ENCODE measurements around the gene PARN.
"Not testable (repeated sequence)": the region's sequence is repeated elsewhere in the genome, so short reads cannot be mapped to it uniquely, and the experiment has no call there.

PARN gene

DNA sequence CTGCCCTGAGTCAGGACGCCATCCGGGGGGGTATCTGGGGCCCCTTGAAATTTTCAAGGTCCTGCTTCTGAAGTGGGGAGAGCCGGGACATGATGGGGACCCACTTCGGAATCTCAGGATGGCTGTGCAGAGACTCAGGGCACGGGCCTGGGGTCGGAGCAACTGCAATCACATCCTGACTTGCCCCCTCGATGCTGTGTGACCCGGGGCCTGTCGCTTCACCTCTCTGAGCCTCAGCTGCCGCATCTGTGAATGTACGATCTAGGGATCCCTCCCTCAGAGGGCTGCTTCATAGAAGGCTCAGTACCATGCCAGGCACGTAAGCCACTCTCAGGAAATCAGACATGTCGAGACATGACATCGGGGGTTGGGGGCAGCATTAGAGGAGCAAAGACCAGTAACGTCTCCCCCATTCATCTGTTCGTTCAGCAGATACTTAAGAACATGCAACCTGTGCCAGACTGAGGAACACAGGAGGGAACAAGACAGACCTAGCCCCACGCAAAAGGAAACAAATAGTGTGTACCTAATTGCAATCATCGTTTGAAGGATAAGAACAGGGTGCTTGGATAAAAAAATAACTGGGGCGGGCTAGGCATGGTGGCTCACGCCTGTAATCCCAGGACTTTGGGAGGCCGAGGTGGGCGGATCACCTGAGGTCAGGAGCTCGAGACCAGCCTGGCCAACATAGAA, 229.6 kb downstream of the PARN start:
- TF ChIP-seq, protein P1, sequence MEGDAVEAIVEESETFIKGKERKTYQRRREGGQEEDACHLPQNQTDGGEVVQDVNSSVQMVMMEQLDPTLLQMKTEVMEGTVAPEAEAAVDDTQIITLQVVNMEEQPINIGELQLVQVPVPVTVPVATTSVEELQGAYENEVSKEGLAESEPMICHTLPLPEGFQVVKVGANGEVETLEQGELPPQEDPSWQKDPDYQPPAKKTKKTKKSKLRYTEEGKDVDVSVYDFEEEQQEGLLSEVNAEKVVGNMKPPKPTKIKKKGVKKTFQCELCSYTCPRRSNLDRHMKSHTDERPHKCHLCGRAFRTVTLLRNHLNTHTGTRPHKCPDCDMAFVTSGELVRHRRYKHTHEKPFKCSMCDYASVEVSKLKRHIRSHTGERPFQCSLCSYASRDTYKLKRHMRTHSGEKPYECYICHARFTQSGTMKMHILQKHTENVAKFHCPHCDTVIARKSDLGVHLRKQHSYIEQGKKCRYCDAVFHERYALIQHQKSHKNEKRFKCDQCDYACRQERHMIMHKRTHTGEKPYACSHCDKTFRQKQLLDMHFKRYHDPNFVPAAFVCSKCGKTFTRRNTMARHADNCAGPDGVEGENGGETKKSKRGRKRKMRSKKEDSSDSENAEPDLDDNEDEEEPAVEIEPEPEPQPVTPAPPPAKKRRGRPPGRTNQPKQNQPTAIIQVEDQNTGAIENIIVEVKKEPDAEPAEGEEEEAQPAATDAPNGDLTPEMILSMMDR (IDR thresholded peaks at IDR 0.05), result no peak
- no peak overlapping the region for H3K27ac ChIP-seq
- H3K4me1 ChIP-seq (ENCODE audit: control insufficient read depth in 1 of 2, insufficient read depth in 1 of 2, low read depth in 1 of 2, low read length in 1 of 2), result no peaks in the 10 kb centered on the region
- H3K36me3 ChIP-seq, result no peaks in the 10 kb centered on the region
- H3K4me3 ChIP-seq (ENCODE audit: low read depth in 1 of 2, low read length in 1 of 2), result no peak overlapping the region
- H3K9me3 ChIP-seq, result no peaks in the 10 kb centered on the region
- H3K27me3 ChIP-seq, result no peaks in the 10 kb centered on the region

GRCh38 chr16:14399378-14400284, 230.4 kb downstream of the PARN start:
- no peaks in the 10 kb centered on the region for H3K9me3 ChIP-seq
- no peaks in the 10 kb centered on the region for H3K36me3 ChIP-seq
- H3K4me3 ChIP-seq (ENCODE audit: low read depth in 1 of 2, low read length in 1 of 2), result no peak overlapping the region
- no peak overlapping the region for H3K27ac ChIP-seq
- no peaks in the 10 kb centered on the region for H3K4me1 ChIP-seq (ENCODE audit: control insufficient read depth in 1 of 2, insufficient read depth in 1 of 2, low read depth in 1 of 2, low read length in 1 of 2)
- TF ChIP-seq, protein P1 (IDR thresholded peaks at IDR 0.05), result no peak
- H3K27me3 ChIP-seq, result no peaks in the 10 kb centered on the region

DNA sequence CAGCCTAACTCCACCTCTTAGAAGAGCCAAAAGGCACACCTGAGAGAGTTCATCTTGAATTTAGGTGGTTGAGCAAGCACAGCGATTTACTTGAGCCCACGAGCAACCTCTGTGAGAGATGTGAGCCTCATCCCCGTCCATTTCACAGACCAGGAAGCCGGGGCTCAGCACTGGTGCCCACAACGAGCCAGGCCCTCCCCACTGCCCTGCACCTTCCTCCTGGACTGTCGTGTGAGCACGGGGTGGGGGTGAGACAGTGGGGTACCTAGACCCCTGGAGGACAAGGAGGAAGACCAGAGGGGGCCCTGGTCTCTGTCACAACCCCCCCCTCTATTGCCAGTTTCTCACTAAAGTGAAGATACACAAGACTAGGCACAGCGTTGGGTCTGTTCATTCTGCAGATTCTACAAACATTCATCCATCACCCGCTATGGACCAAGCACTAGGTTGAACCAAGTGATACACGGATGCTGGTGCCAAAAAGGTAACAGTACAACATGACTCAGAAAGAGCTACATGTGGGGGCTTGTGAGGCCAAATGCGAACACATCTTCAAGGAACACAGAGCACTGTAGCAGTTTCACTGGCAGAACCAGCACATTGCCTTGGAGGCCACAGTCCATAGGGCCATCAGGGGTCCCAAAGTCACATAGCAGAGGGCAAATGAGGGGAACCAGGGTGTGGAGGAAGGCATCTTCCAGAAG, 231.9 kb downstream of the PARN start:
- Histone ChIP-seq H3K27ac (no peak overlapping the region), H3K36me3 (no peaks in the 10 kb centered on the region)
- TF ChIP-seq, protein P1 (IDR thresholded peaks at IDR 0.05), result no peak

DNA sequence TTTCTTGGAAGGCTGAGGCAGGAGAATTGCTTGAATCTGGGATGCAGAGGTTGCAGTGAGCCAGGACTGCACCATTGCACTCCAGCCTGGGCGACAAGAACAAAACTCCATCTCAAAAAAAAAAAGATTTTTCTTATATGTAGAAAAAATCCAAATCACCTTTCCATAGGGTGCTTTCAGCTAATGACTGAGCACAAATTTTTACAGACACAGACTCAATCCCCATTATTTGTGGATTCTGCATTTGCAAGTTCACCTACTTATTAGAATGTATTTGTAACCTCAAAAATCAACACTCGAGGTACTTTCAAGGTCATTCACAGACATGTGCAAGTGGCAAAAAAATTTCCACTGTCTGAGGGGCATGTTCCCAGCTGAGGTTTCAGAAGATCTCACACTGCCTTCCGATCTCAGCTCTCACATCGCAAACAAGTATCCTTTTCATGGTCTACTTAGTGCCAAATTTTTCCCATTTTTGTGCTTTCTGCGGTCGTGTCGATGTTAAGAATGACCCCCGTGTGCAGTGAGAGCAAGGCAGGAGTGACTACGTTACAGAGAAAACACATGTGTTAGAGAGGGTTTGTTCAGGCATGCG, 234.3 kb downstream of the PARN start:
- H3K27me3 ChIP-seq; H3K9me3 ChIP-seq; H3K27ac ChIP-seq; H3K36me3 ChIP-seq; H3K4me1 ChIP-seq (ENCODE audit: control insufficient read depth in 1 of 2, insufficient read depth in 1 of 2, low read depth in 1 of 2, low read length in 1 of 2); H3K4me3 ChIP-seq (ENCODE audit: low read depth in 1 of 2, low read length in 1 of 2): not testable (repeated sequence)

More for the DNA sequence above, 231.9 kb downstream of the PARN start:
- no peaks in the 10 kb centered on the region for H3K4me1 ChIP-seq (ENCODE audit: control insufficient read depth in 1 of 2, insufficient read depth in 1 of 2, low read depth in 1 of 2, low read length in 1 of 2)
- no peaks in the 10 kb centered on the region for H3K27me3 ChIP-seq
- H3K4me3 ChIP-seq (ENCODE audit: low read depth in 1 of 2, low read length in 1 of 2), result no peak overlapping the region
- H3K9me3 ChIP-seq, result no peaks in the 10 kb centered on the region

DNA sequence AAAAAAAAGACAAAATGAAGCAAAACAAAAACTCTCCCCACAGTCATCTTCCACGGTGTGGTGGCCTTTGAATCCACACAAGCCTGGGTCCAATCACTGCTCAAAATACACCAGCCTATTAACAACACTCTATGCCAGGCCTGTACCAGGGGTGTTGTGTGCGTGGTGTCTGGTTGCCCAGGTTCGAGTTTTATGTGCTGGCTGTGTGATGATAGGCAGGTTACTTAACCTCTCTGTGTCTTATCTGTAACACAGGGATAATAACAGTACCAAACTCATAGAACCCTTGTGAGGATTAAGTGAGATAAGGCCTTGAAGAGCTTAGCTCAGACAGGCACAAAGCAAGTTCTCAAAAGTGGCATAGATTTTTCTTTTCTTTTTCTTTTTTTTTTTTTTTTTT, 235.2 kb downstream of the PARN start:
- Histone ChIP-seq H3K4me3 (ENCODE audit: low read depth in 1 of 2, low read length in 1 of 2) (no peak overlapping the region), H3K27ac (no peak overlapping the region), H3K36me3 (no peaks in the 10 kb centered on the region), H3K9me3 (no peaks in the 10 kb centered on the region), H3K4me1 (ENCODE audit: control insufficient read depth in 1 of 2, insufficient read depth in 1 of 2, low read depth in 1 of 2, low read length in 1 of 2) (no peaks in the 10 kb centered on the region), H3K27me3 (no peaks in the 10 kb centered on the region)
- TF ChIP-seq, protein P1 (IDR thresholded peaks at IDR 0.05), result no peak
